ENCODE data around the gene SCLY. TPM values are rescaled to one million over a fixed set of nuclear protein-coding genes. Genes with fewer than 3 reads are reported as not detected.

Gene SCLY
- total and polyA plus RNA-seq, 2 donors (not counting 1 experiment from before 2014, with no cell fraction given) = 5.3 to 16.5 TPM

GRCh38 chr2:238119756-238120462 lies 59.1 kb downstream of the SCLY start:
- Histone ChIP-seq H3K27ac (ENCODE audit: insufficient read depth, low read length) (no peak overlapping the region), H4K20me1 (ENCODE audit: control insufficient read depth, extremely low read depth, insufficient read depth, low read length) (no peaks in the 10 kb centered on the region), H3K4me3 (replicated peaks in 1 of 4; ENCODE audit: control extremely low read depth in 1 of 4, insufficient read depth in 1 of 4, low read depth in 3 of 4, low read length in 4 of 4) (no peak overlapping the region), H3K79me2 (ENCODE audit: control insufficient read depth, insufficient read depth, low read length) (no peaks in the 10 kb centered on the region), H2AFZ (ENCODE audit: low read length) (no peak overlapping the region), H3K4me2 (ENCODE audit: extremely low read depth, insufficient read depth, low read length) (no peak overlapping the region), H3K27me3 (ENCODE audit: control insufficient read depth, insufficient read depth, low read length) (peaks cover 9% of the 10 kb centered on the region), H3K4me1 (ENCODE audit: control insufficient read depth, extremely low read depth, insufficient read depth, low read length) (no peaks in the 10 kb centered on the region), H3K36me3 (ENCODE audit: control insufficient read depth, insufficient read depth, low read length) (no peaks in the 10 kb centered on the region), H3K9ac (ENCODE audit: insufficient read depth, low read length) (no peak overlapping the region), H3K9me3 (ENCODE audit: control insufficient read depth, insufficient read depth, low read depth, low read length) (no peaks in the 10 kb centered on the region)
- DNase-seq (ENCODE audit: low read depth in 2 of 2) = no peak
- TF ChIP-seq EZH2 (IDR thresholded peaks at IDR 0.05; ENCODE audit: low read length, missing control alignments) (no peak), CTCF (conservative IDR thresholded peaks at IDR 0.05 in 1 of 2, IDR thresholded peaks at IDR 0.05 in 1 of 2; ENCODE audit: low read depth in 1 of 2, low read length in 2 of 2) (no peak)

- TF ChIP-seq CTCF (conservative IDR thresholded peaks at IDR 0.05 in 1 of 2, IDR thresholded peaks at IDR 0.05 in 1 of 2; ENCODE audit: low read depth in 1 of 2, low read length in 2 of 2) (peak in 1 of 2 donors; percentile 14), EZH2 (IDR thresholded peaks at IDR 0.05; ENCODE audit: low read length, missing control alignments) (no peak)
- H3K4me1 ChIP-seq (ENCODE audit: control insufficient read depth, extremely low read depth, insufficient read depth, low read length) = no peaks in the 10 kb centered on the region
- H3K36me3 ChIP-seq (ENCODE audit: control insufficient read depth, insufficient read depth, low read length) = no peaks in the 10 kb centered on the region
- peak in 1 of 2 donors; percentile 10 for DNase-seq (ENCODE audit: low read depth in 2 of 2)
- no peak overlapping the region for H3K4me2 ChIP-seq (ENCODE audit: extremely low read depth, insufficient read depth, low read length)
- H3K27ac ChIP-seq (ENCODE audit: insufficient read depth, low read length) = no peak overlapping the region
- peaks cover 9% of the 10 kb centered on the region for H3K27me3 ChIP-seq (ENCODE audit: control insufficient read depth, insufficient read depth, low read length)
- H3K79me2 ChIP-seq (ENCODE audit: control insufficient read depth, insufficient read depth, low read length) = no peaks in the 10 kb centered on the region
- H2AFZ ChIP-seq (ENCODE audit: low read length) = no peak overlapping the region
- H3K9me3 ChIP-seq (ENCODE audit: control insufficient read depth, insufficient read depth, low read depth, low read length) = no peaks in the 10 kb centered on the region
- no peak overlapping the region for H3K4me3 ChIP-seq (replicated peaks in 1 of 4; ENCODE audit: control extremely low read depth in 1 of 4, insufficient read depth in 1 of 4, low read depth in 3 of 4, low read length in 4 of 4)
- no peaks in the 10 kb centered on the region for H4K20me1 ChIP-seq (ENCODE audit: control insufficient read depth, extremely low read depth, insufficient read depth, low read length)
- no peak overlapping the region for H3K9ac ChIP-seq (ENCODE audit: insufficient read depth, low read length)
Observed at GRCh38 chr2:238120463-238121298, 59.9 kb downstream of the SCLY start.

GRCh38 chr2:238121511-238122286 lies 60.9 kb downstream of the SCLY start:
- Histone ChIP-seq H4K20me1 (ENCODE audit: control insufficient read depth, extremely low read depth, insufficient read depth, low read length) (no peaks in the 10 kb centered on the region), H3K4me1 (ENCODE audit: control insufficient read depth, extremely low read depth, insufficient read depth, low read length) (peaks cover under 1% of the 10 kb centered on the region), H3K4me3 (replicated peaks in 1 of 4; ENCODE audit: control extremely low read depth in 1 of 4, insufficient read depth in 1 of 4, low read depth in 3 of 4, low read length in 4 of 4) (no peak overlapping the region), H3K27ac (ENCODE audit: insufficient read depth, low read length) (no peak overlapping the region), H3K4me2 (ENCODE audit: extremely low read depth, insufficient read depth, low read length) (no peak overlapping the region), H3K79me2 (ENCODE audit: control insufficient read depth, insufficient read depth, low read length) (no peaks in the 10 kb centered on the region), H3K9ac (ENCODE audit: insufficient read depth, low read length) (no peak overlapping the region), H3K9me3 (ENCODE audit: control insufficient read depth, insufficient read depth, low read depth, low read length) (no peaks in the 10 kb centered on the region), H3K36me3 (ENCODE audit: control insufficient read depth, insufficient read depth, low read length) (no peaks in the 10 kb centered on the region), H2AFZ (ENCODE audit: low read length) (no peak overlapping the region), H3K27me3 (ENCODE audit: control insufficient read depth, insufficient read depth, low read length) (peaks cover 9% of the 10 kb centered on the region)
- no peak for DNase-seq (ENCODE audit: low read depth in 2 of 2)
- TF ChIP-seq EZH2 (IDR thresholded peaks at IDR 0.05; ENCODE audit: low read length, missing control alignments) = no peak
- no peak for TF ChIP-seq CTCF (conservative IDR thresholded peaks at IDR 0.05 in 1 of 2, IDR thresholded peaks at IDR 0.05 in 1 of 2; ENCODE audit: low read depth in 1 of 2, low read length in 2 of 2)
